ENCODE measurements around the gene ROCK2.
A peak's percentile ranks its signal among the peaks of the same experiment; 100 is the strongest.
"Not testable (repeated sequence)": the region's sequence is repeated elsewhere in the genome, so short reads cannot be mapped to it uniquely, and the experiment has no call there.

Gene ROCK2

GRCh38 chr2:11179899-11180298 lies 164.5 kb downstream of the ROCK2 start:
- DNase-seq (ENCODE audit: low read depth in 3 of 3) = no peak

- DNase-seq (ENCODE audit: low read depth in 3 of 3) = no peak
Measured at GRCh38 chr2:11179196-11179595, 165.2 kb downstream of the ROCK2 start.

- DNase-seq (ENCODE audit: low read depth in 3 of 3) = no peak
Measured at GRCh38 chr2:11177871-11178690, 166.4 kb downstream of the ROCK2 start.

DNA sequence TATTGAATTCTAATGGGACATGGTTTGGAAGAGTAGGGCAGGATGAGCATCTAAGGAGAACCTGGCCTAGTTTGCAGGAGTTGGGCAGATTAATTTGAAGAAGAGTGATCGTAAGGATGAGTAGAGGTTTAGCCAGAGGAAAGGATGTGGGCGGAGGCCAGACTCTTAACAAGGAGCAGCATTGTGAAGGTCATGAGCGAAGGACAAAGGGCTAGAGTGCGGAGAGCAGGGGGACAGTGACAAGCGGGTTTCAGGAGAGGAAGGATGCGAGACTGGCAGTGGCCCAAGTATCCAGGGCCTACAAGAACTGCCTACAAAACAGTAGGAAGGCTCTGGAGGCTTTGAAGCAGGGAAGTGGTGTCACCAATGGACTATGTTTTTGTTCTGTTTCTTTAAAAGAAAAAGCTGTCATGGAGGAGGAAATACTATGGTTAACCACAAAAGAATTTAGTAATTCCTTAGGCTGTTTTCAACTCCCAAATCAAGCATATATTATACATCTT lies 169.1 kb downstream of the ROCK2 start:
- no peak for DNase-seq (ENCODE audit: low read depth in 3 of 3)

- no peak for DNase-seq (ENCODE audit: low read depth in 3 of 3)
Measured at GRCh38 chr2:11174222-11174621, 170.2 kb downstream of the ROCK2 start.

DNA sequence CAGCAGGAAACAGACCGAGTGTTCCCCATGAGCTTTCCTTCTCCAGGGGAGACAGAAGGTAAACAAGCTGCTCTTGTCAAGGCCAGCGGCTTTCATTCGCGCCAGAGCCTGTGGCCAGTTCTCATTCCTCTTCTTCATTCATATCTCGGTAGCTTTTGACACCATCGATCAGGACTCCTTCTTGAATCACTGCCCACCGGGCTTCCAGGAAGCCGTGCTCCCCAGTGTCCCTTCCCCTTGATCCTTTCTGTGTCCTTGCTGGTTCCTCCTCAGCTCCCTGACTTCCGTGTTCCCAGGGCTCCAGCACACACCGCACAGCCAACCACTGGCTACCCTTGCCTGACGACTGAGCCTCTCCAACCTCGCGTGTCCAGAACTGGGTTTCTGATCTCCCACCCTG lies 175.1 kb downstream of the ROCK2 start:
- DNase-seq (ENCODE audit: low read depth in 3 of 3) = no peak

GRCh38 chr2:11168488-11168887 lies 175.9 kb downstream of the ROCK2 start:
- DNase-seq (ENCODE audit: low read depth in 3 of 3) = no peak

DNA sequence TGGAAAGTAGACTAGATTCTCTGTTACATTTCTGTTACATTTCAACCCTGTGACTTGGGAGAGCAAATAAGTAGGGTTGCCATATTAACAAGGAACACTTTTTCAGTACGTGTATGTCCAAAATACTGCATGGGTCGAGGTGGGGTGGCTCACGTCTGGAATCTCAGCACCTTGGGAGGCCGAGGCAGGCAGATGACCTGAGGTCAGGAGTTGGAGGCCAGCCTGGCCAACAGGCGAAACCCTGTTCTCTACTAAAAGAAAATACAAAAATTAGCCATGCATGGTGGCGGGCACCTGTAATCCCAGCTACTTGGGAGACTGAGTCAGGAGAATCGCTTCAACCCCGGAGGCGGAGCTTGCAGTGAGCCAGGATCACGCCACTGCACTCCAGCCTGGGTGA lies 178.0 kb downstream of the ROCK2 start:
- DNase-seq (ENCODE audit: low read depth in 3 of 3) = no peak

GRCh38 chr2:11165046-11165445 lies 179.4 kb downstream of the ROCK2 start:
- not testable (repeated sequence) for DNase-seq (ENCODE audit: low read depth in 3 of 3)

DNA sequence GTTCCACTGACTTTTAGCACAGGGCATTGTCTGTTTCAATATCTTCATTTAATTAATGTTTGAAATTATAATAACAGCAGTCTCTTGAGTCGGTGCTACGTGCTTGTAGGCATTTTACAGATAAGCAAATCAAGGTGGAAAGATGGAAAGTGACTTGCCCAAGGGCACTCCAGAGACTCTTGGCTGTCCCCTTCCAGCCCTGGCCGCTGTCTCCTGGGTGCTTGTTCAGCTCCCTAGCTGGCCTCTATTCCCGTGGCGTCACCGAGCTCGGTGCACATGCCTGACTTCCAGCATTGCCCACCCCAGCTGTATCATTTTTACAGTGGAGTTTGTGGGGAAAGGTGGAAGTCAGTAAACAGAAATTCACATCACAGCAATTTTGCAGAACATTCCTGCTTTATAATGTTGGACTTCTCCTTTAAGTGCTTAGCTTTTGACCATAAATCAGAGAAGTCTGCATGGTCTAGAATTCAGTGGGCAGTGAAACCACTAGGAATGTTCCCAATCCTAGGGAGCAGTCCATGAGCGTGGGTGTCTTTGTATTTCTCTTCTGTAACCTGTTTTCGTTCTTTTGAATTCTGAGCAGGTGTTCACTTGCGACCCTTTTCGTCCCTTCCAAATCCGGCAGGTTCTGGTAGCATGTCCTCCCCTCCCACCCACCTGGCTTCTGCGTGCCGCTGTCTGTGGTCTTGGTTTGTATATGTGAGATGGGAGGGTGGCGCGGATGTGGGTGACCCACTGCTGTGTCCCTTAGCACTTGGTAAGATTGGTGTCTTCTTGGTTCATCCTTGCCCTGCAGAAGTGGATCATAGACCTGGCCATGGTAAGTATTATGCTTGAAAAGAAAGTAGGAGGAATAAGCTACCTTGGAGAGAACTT lies 180.8 kb downstream of the ROCK2 start:
- DNase-seq (ENCODE audit: low read depth in 3 of 3) = no peak

DNA sequence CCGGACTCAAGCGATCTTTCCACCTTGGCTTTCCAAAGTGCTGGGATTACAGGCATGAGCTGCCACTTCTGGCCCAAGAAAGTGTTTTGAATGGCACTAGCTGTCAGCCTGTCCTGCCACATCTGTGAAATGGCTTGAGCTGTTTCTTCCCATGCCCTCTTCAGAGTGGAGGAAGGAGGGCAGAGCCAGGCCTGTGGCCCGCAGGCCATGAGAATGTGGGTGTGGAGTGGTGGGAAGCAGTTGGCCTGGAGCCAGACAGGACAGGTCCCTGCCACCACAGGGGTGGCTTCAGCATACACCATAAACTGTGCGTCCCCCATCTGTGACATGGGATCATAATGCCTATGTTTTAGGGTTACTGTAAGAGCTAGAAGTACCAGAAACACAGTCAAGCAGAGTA lies 182.7 kb downstream of the ROCK2 start:
- DNase-seq (ENCODE audit: low read depth in 3 of 3) = no peak

GRCh38 chr2:11160731-11161455 lies 183.5 kb downstream of the ROCK2 start:
- no peak for DNase-seq (ENCODE audit: low read depth in 3 of 3)

DNA sequence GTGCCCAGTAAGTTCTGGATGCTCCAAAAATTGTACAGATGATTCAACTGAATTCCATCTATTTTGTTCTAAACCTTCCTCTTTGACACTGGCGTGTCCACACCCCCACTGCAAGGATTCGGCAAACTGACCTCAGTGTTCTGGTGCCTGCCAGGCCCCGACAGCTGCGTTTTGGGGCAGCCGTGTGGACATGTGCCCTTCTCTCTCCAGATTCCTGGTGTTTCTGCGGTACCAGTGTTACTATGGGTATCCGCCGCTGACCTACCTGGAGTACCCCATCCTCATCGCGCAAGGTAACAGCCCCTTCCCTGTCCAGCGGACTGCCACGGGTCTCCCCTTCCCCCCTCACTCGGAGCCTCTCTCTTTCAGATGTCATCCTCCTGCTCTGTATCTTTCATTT lies 184.2 kb downstream of the ROCK2 start:
- no peak for DNase-seq (ENCODE audit: low read depth in 3 of 3)

- DNase-seq (ENCODE audit: low read depth in 3 of 3) = no peak
Measured at GRCh38 chr2:11159574-11160170, 184.8 kb downstream of the ROCK2 start.

DNA sequence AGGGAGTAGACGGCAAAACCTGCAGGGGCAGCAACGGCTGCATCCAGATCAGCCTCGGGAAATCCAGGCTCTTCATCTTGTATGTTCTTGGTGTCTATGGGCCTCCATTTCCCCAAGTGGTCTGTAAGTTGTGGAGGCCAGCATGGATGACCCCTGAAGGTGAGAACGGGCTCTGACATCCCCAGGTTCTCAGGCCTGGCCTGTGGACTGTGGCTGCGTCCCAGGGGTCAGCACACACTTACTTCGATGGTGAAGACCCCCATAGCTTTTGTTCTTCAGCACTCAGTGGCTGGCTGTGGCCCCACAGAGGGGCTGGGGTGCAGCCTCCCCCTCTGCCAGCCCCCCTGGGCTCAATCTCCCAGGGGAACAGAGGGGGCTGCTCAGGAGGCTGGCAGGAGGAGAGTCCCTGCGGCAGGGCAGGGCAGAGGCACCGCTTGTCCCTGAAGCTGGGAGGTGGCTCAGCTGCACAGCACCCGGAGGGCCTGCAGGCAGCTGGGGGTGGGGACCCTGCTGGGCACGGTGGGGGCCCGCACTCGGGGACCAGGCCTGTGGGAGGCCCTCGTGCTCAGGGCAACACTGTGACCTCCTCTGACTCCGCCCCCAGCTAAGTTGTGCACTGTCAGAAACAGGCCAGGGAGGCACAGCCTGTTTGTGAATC lies 185.4 kb downstream of the ROCK2 start:
- DNase-seq (ENCODE audit: low read depth in 3 of 3) = no peak

DNA sequence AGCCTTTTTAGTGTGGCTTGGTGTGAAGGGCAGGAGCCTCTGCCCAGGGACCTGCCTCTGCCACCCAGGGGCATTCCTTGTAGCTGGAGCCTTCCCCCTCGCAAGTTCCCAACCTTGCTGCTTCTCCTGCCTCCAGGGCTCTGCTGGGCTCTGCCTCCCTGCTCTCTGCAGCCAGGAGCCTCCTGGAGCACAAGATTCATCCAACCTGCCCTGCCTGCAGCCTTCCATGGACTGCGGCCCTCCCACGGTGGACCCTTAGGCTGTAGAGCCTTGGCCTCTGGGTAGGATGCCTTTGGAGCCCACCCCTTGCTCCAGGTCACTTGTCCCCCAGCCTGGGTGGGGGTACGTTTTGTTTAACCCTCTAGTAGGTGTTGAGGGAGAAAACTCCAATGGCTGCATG lies 186.7 kb downstream of the ROCK2 start:
- DNase-seq (ENCODE audit: low read depth in 3 of 3) = no peak

- no peak for DNase-seq (ENCODE audit: low read depth in 3 of 3)
Measured at GRCh38 chr2:11157296-11157695, 187.1 kb downstream of the ROCK2 start.

DNA sequence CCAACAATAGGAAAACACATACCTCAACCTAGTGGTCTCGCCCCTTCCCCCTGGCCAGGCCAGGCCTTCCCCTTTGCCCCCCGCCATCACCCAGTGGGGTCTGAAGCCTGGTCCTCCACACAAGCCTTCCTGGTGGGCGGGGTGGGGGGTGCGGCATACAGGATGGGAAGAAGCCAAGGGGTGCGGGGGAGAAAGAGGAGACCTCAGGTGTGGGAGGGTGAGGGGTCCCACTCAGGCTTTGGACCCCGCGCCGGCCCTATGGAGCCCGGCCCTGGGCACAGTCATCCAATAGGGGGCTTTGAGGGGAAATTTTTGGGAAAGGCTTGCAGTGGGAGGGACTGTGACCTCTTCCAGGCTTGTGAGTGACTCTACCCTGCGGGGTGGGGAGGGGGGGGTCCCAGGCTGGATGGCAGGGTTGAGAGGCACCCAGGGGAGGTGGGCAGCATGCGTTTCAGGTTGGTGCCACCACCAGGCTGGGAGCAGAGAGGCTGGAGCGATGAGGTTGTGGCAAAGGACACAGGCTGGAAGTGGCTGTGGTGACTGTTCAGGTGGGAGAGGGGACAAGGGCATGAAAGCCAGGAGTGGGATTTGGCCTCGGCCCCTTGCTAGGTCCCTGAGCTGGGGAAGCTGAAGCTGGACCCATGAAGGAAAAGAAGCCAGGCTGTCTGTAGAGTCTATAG lies 187.9 kb downstream of the ROCK2 start:
- no peak for DNase-seq (ENCODE audit: low read depth in 3 of 3)

- DNase-seq (ENCODE audit: low read depth in 3 of 3) = peak in 1 of 3 experiments; percentile 4
Measured at GRCh38 chr2:11155381-11156035, 188.9 kb downstream of the ROCK2 start, which contains the start of gene SLC66A3. Gene SLC66A3 (plus strand): TSS chr2:11155467. CDS start chr2:11155547, 80 bp downstream.

- DNase-seq (ENCODE audit: low read depth in 3 of 3) = peak; percentile 95 to 99 (median 98)
Measured at GRCh38 chr2:11154923-11155380, 189.5 kb downstream of the ROCK2 start.

All from stimulated activated CD4-positive, alpha-beta T cell treated with anti-CD3 and anti-CD28 coated beads, TNF-alpha, amount 100 ng/mL, for 24 hours (primary cell).